IPS-18c (cell line): ENCODE measurements around the gene RDM1.
"Not testable (repeated sequence)": the region's sequence is repeated elsewhere in the genome, so short reads cannot be mapped to it uniquely, and the experiment has no call there.

Experiments
- H3K4me3 ChIP-seq: 2 replicates; pipeline ENCODE4 v1.7.0; 2013; ENCODE audit warnings: low read depth, mild to moderate bottlenecking, low read length, moderate library complexity; ENCODE audit not compliant: insufficient read depth
- H3K9me3 ChIP-seq: one replicate; pipeline ENCODE4 v1.6.1; 2013; ENCODE audit warnings: mild to moderate bottlenecking, low read length, moderate library complexity; ENCODE audit not compliant: control insufficient read depth, insufficient read depth

Gene RDM1

GRCh38 chr17:35943537-35943936, 13.0 kb upstream of the RDM1 start, which contains the start of gene LYZL6:
LYZL6 (minus strand) TSS chr17:35943713; CDS start chr17:35939356, 4,357 bp downstream.
- H3K9me3 ChIP-seq, result peaks cover 2% of the 10 kb centered on the region
- no peak within 1 kb of the TSS for H3K4me3 ChIP-seq

GRCh38 chr17:35942588-35943186, 12.1 kb upstream of the RDM1 start:
- peaks cover 2% of the 10 kb centered on the region for H3K9me3 ChIP-seq
- H3K4me3 ChIP-seq, result no peak overlapping the region

GRCh38 chr17:35938492-35938891, 7.9 kb upstream of the RDM1 start:
- not testable (repeated sequence) for H3K9me3 ChIP-seq, H3K4me3 ChIP-seq

GRCh38 chr17:35936063-35936462, 5.5 kb upstream of the RDM1 start:
- H3K4me3 ChIP-seq, result no peak overlapping the region
- no peaks in the 10 kb centered on the region for H3K9me3 ChIP-seq

GRCh38 chr17:35934760-35935159, 4.2 kb upstream of the RDM1 start:
- Histone ChIP-seq H3K9me3 (no peaks in the 10 kb centered on the region), H3K4me3 (no peak overlapping the region)

GRCh38 chr17:35932586-35932985, 2.0 kb upstream of the RDM1 start:
- no peak overlapping the region for H3K4me3 ChIP-seq
- no peaks in the 10 kb centered on the region for H3K9me3 ChIP-seq

- Histone ChIP-seq H3K4me3 (no peak overlapping the region), H3K9me3 (no peaks in the 10 kb centered on the region)
These were observed 1.3 kb upstream of the RDM1 start for GRCh38 chr17:35931794-35932425.

GRCh38 chr17:35927714-35928113, 2.9 kb downstream of the RDM1 start:
- no peaks in the 10 kb centered on the region for H3K9me3 ChIP-seq
- no peak overlapping the region for H3K4me3 ChIP-seq

- Histone ChIP-seq H3K9me3 (no peaks in the 10 kb centered on the region), H3K4me3 (no peak overlapping the region)
These were observed 6.9 kb downstream of the RDM1 start for GRCh38 chr17:35923609-35924114.

- Histone ChIP-seq H3K9me3 (peaks cover 3% of the 10 kb centered on the region), H3K4me3 (no peak overlapping the region)
These were observed 10.3 kb downstream of the RDM1 start for GRCh38 chr17:35920229-35920628.

- H3K4me3 ChIP-seq, result no peak overlapping the region
These were observed 11.9 kb downstream of the RDM1 start for GRCh38 chr17:35918665-35919064.

GRCh38 chr17:35917519-35918213, 12.9 kb downstream of the RDM1 start:
- Histone ChIP-seq H3K4me3 (no peak overlapping the region), H3K9me3 (peaks cover 8% of the 10 kb centered on the region)

More at GRCh38 chr17:35918665-35919064, 11.9 kb downstream of the RDM1 start:
- H3K9me3 ChIP-seq, result peaks cover 8% of the 10 kb centered on the region

GRCh38 chr17:35915153-35915964, 15.2 kb downstream of the RDM1 start:
- H3K4me3 ChIP-seq, result no peak overlapping the region
- H3K9me3 ChIP-seq, result peaks cover 8% of the 10 kb centered on the region

- peaks cover 8% of the 10 kb centered on the region for H3K9me3 ChIP-seq
- H3K4me3 ChIP-seq, result no peak overlapping the region
These were observed 16.2 kb downstream of the RDM1 start for GRCh38 chr17:35914354-35914753.

GRCh38 chr17:35913609-35914008, 17.0 kb downstream of the RDM1 start:
- Histone ChIP-seq H3K4me3 (no peak overlapping the region), H3K9me3 (peaks cover 8% of the 10 kb centered on the region)

GRCh38 chr17:35912942-35913341, 17.6 kb downstream of the RDM1 start:
- Histone ChIP-seq H3K9me3 (peaks cover 8% of the 10 kb centered on the region), H3K4me3 (no peak overlapping the region)

- H3K4me3 ChIP-seq, result no peak overlapping the region
- peaks cover 5% of the 10 kb centered on the region for H3K9me3 ChIP-seq
These were observed 18.1 kb downstream of the RDM1 start for GRCh38 chr17:35912339-35912912.
